Naive thymus-derived CD4-positive, alpha-beta T cell (primary cell): ENCODE results near the gene EPB41L1. TPM values are rescaled to one million over a fixed set of nuclear protein-coding genes. Genes with fewer than 3 reads are reported as not detected.
A peak's percentile ranks its signal among the peaks of the same experiment; 100 is the strongest.

ENCODE experiments used
- ATAC-seq: fragments of 150-1000 bp; cut with Tn5 transposase; 2 replicates; pipeline ENCODE4 v1.10.0; 2021; ENCODE audit warnings: mild to moderate bottlenecking, moderate library complexity
- CTCF ChIA-PET: fragments of 350-600 bp; sonication (Branson Sonifier 250); formaldehyde crosslinking; loops from one replicate; lab custom pipeline; 2021; ENCODE audit warnings: antibody characterized with exemption; lab: Charles Lee
- POLR2A ChIA-PET: fragments of 350-600 bp; sonication (Branson Sonifier 250); formaldehyde crosslinking; loops from one replicate; lab custom pipeline; 2021; ENCODE audit warnings: antibody characterized with exemption, inconsistent platforms; lab: Charles Lee
- DNase-seq, 9 donors: peaks; one replicate each; pipeline versions ENCODE4 v3.0.0 to v3.0.0-alpha.2; 2020 to 2022; ENCODE audit warnings: mixed read lengths in 1 of 9
- H3K27ac ChIP-seq: one replicate; pipeline ENCODE4 v1.7.0; 2013; ENCODE audit warnings: mild to moderate bottlenecking, low read depth, low read length, moderate library complexity
- H3K27me3 ChIP-seq, 2 donors: one replicate each; pipeline ENCODE4 v1.7.0; 2013; ENCODE audit warnings: low read length in 2 of 2, mild to moderate bottlenecking in 2 of 2, moderate library complexity in 2 of 2; ENCODE audit not compliant: control insufficient read depth in 2 of 2, insufficient read depth in 2 of 2
- H3K36me3 ChIP-seq, 3 experiments: 1 replicate in 2 of 3; 2 replicates in 1 of 3; pipeline ENCODE4 v1.7.0; 2013; ENCODE audit warnings: low read length in 3 of 3, mild to moderate bottlenecking in 3 of 3, moderate library complexity in 1 of 3; ENCODE audit not compliant: insufficient read depth in 3 of 3, control insufficient read depth in 2 of 3
- H3K4me1 ChIP-seq, 2 donors: one replicate each; pipeline ENCODE4 v1.7.0; 2013; ENCODE audit warnings: low read length in 2 of 2, mild to moderate bottlenecking in 2 of 2, moderate library complexity in 1 of 2; ENCODE audit not compliant: control insufficient read depth in 2 of 2, insufficient read depth in 2 of 2
- H3K4me3 ChIP-seq: 2 replicates; pipeline ENCODE4 v1.7.0; 2013; ENCODE audit warnings: mild to moderate bottlenecking, low read length
- H3K9me3 ChIP-seq, 3 experiments: 1 replicate in 2 of 3; 2 replicates in 1 of 3; pipeline ENCODE4 v1.7.0; 2013; ENCODE audit warnings: low read length in 3 of 3; ENCODE audit not compliant: control insufficient read depth in 2 of 3
- H3K27ac Mint-ChIP-seq, 9 donors: one replicate each; pipeline ENCODE4 v1.8.0; 2020 to 2022; ENCODE audit warnings: mixed read lengths in 9 of 9, mild to moderate bottlenecking in 8 of 9, moderate library complexity in 5 of 9, inconsistent platforms in 2 of 9
- H3K27me3 Mint-ChIP-seq, 5 donors: one replicate each; pipeline ENCODE4 v1.8.0; 2021 to 2022; ENCODE audit warnings: mixed read lengths in 5 of 5, mild to moderate bottlenecking in 1 of 5
- H3K36me3 Mint-ChIP-seq, 5 donors: one replicate each; pipeline ENCODE4 v1.8.0; 2020 to 2022; ENCODE audit warnings: mixed read lengths in 5 of 5, mild to moderate bottlenecking in 3 of 5, inconsistent platforms in 1 of 5
- H3K4me1 Mint-ChIP-seq, 7 donors: one replicate each; pipeline ENCODE4 v1.8.0; 2020 to 2022; ENCODE audit warnings: mixed read lengths in 7 of 7, mild to moderate bottlenecking in 3 of 7, inconsistent platforms in 1 of 7
- H3K4me3 Mint-ChIP-seq, 10 donors: one replicate each; pipeline ENCODE4 v1.8.0; 2020 to 2022; ENCODE audit warnings: mild to moderate bottlenecking in 10 of 10, mixed read lengths in 10 of 10, moderate library complexity in 6 of 10, inconsistent platforms in 2 of 10
- H3K9me3 Mint-ChIP-seq, 11 donors: one replicate each; pipeline ENCODE4 v1.8.0; 2020 to 2022; ENCODE audit warnings: mixed read lengths in 11 of 11, mild to moderate bottlenecking in 4 of 11, inconsistent platforms in 1 of 11, moderate library complexity in 1 of 11
- intact Hi-C, 2 donors: fragments of 100-400 bp; cut with micrococcal nuclease; formaldehyde crosslinking; loops; one replicate each; pipeline ENCODE4 v1.15.1; 2023
- polyA plus RNA-seq, 2 donors: library from polyadenylated mRNA; unstranded; fragments of 300-500 nt; fragmentation: Illumina TruSeq; gene quantifications; one replicate each; pipeline ENCODE4 v1.2.3, GENCODE V29; 2021
- total RNA-seq, 6 experiments: library from RNA in 5 of 6; stranded (reverse) in 5 of 6; gene quantifications; 1 replicate in 5 of 6; 2 replicates in 1 of 6; pipeline ENCODE4 v1.2.3 and lab custom pipeline; 2021 to 2026

Gene EPB41L1
- total and polyA plus RNA-seq, 7 experiments from 2014 or later = 0.05 to 0.81 (median 0.66) TPM; not detected in 2

DNA sequence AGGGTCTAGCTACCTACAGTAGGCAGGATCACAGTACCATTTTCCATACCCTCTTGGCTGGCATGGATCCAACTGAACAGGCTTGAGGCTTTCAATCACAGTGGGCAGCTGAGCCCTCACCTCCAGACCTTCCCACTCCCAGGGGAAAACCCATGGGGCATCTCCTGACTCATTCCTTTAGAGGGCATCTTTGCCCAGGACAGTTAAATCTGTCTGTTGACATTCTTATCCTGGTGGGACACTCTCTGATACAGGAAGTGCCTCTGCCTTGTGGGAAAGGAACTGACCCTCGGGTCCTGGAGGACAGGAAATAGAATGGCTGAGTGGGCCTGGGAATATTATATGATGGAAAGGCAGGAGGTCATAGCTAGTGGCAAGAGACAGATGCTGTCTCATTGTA lies 10.2 kb upstream of the EPB41L1 start:
- peaks cover 0 to 4% (median 0%) of the 10 kb centered on the region in 7 donors for H3K4me1 Mint-ChIP-seq
- POLR2A ChIA-PET = no interaction called here
- H3K36me3 Mint-ChIP-seq = no peaks in the 10 kb centered on the region
- no peak overlapping the region for H3K4me3 Mint-ChIP-seq
- ATAC-seq (no peak), DNase-seq (no peak)
- intact Hi-C loops = no loop called here
- H3K27me3 Mint-ChIP-seq = peaks cover 9 to 24% (median 17%) of the 10 kb centered on the region in 5 donors
- H3K4me3 ChIP-seq = no peak overlapping the region
- H3K4me1 ChIP-seq = no peaks in the 10 kb centered on the region
- no peak overlapping the region for H3K27ac Mint-ChIP-seq
- H3K27me3 ChIP-seq = peaks cover 0 to 3% of the 10 kb centered on the region in 2 donors
- no peaks in the 10 kb centered on the region for H3K9me3 Mint-ChIP-seq
- H3K36me3 ChIP-seq = no peaks in the 10 kb centered on the region
- CTCF ChIA-PET = interaction anchor here (0.6 to 2.9 kb wide), 2 partner anchors 149 to 464 kb away, joined by 3 to 9 read pairs; no protein-coding TSS in a partner anchor
- no peak overlapping the region for H3K27ac ChIP-seq
- H3K9me3 ChIP-seq = no peaks in the 10 kb centered on the region

DNA sequence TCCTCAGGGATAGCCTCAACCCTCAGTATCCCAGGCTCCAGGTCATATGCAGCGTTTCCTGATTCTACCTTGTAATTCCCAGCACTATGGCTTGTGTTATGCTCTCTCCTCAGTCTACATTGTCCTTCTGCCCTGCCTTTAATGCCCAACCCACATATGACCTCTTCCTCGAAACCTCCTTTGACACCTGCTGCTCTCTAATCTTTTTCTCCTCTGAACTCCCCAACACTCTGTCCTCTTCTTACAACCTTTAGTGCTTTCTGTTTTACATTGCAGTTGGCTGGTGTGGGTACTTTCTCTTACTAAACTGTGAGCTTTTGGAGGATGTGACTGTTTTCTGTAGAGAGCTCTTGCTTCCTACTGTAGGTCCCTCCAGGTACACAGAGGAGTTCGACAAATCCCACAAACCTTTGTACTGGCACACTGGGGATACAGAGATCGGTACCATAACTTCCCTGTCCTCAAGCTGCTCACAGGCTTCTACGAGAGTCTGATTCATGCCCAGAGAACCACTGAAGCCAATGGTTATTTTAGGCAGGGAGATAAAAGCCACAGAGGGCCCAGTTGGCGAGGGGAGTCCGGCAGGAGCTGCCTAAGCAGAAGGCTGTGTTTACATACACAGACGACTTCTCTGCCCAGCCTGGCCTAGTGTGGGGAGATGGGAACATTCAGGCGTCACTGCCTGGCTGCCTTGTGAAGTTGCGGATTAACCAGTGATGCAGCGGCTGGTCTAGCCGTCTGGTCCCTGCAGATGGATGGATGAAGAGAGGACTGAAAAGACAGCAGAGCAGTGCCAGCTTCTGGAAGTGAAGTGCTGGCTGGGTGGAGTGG lies 8.4 kb upstream of the EPB41L1 start:
- Histone ChIP-seq H3K27ac (no peak overlapping the region), H3K27me3 (no peaks in the 10 kb centered on the region), H3K36me3 (no peaks in the 10 kb centered on the region), H3K9me3 (no peaks in the 10 kb centered on the region), H3K4me1 (no peaks in the 10 kb centered on the region), H3K4me3 (no peak overlapping the region)
- no peak overlapping the region for H3K4me3 Mint-ChIP-seq
- no peaks in the 10 kb centered on the region for H3K9me3 Mint-ChIP-seq
- peaks cover 0 to 4% (median 0%) of the 10 kb centered on the region in 7 donors for H3K4me1 Mint-ChIP-seq
- ChIA-PET CTCF (no interaction called here), POLR2A (no interaction called here)
- no peaks in the 10 kb centered on the region for H3K36me3 Mint-ChIP-seq
- DNase-seq (no peak), ATAC-seq (no peak)
- peaks cover 9 to 24% (median 17%) of the 10 kb centered on the region in 5 donors for H3K27me3 Mint-ChIP-seq
- peak overlapping the region in 1 of 9 donors; percentile 9 for H3K27ac Mint-ChIP-seq
- intact Hi-C loops = no loop called here

DNA sequence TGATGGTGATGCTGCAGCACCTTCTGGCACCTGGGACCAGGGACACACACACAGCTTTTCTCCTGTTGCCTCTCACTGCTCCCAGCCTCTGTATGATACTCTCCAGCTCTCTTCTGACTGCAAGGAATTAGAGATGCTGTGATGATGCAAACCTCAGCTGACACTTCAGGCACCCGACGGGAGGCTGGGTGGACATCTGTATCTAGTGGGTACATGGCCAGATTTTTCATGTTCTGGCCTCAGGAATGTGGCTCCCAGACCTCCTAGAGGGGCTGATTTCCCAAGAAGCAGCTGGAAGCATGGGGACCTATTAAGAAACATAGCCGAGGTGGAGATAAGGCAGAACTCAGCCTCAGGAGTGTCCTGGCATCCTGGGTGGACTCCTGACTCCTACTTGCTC lies 6.8 kb upstream of the EPB41L1 start:
- DNase-seq (no peak), ATAC-seq (no peak)
- Histone ChIP-seq H3K36me3 (no peaks in the 10 kb centered on the region), H3K4me3 (no peak overlapping the region), H3K27me3 (no peaks in the 10 kb centered on the region), H3K4me1 (no peaks in the 10 kb centered on the region), H3K9me3 (no peaks in the 10 kb centered on the region), H3K27ac (no peak overlapping the region)
- no peaks in the 10 kb centered on the region for H3K36me3 Mint-ChIP-seq
- H3K27ac Mint-ChIP-seq = no peak overlapping the region
- H3K4me3 Mint-ChIP-seq = no peak overlapping the region
- H3K4me1 Mint-ChIP-seq = peaks cover 0 to 4% (median 0%) of the 10 kb centered on the region in 7 donors
- ChIA-PET CTCF (no interaction called here), POLR2A (no interaction called here)
- intact Hi-C loops = no loop called here
- H3K9me3 Mint-ChIP-seq = no peaks in the 10 kb centered on the region
- peaks cover 10 to 26% (median 18%) of the 10 kb centered on the region in 5 donors for H3K27me3 Mint-ChIP-seq

DNA sequence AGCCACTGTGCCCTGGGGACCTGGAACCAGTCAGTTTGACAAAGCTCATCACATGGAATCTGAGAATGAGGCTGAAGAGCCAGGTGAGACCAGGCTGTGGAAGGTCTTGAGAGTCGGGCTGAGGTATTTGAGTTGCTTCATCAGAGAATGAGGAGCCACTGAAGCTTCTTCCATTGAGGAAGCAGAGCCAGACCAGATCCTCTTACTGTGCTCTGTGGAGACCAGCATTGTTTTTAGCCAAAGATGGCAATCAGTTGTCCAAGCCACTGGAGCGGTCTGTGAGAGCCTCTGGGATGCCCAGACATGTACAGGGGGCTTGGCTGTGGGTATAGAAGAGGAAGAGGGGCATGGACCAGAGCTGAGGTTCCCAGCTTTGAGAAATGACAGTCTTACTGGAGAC lies 6.1 kb upstream of the EPB41L1 start:
- H3K36me3 ChIP-seq = no peaks in the 10 kb centered on the region
- no peaks in the 10 kb centered on the region for H3K9me3 Mint-ChIP-seq
- H3K9me3 ChIP-seq = no peaks in the 10 kb centered on the region
- no peaks in the 10 kb centered on the region for H3K36me3 Mint-ChIP-seq
- no peak overlapping the region for H3K27ac Mint-ChIP-seq
- no peaks in the 10 kb centered on the region for H3K4me1 ChIP-seq
- CTCF ChIA-PET = interaction anchor here (1.3 kb wide), 1 partner anchor 155 kb away, joined by 4 read pairs; no protein-coding TSS in a partner anchor
- peaks cover 10 to 34% (median 20%) of the 10 kb centered on the region in 5 donors for H3K27me3 Mint-ChIP-seq
- ATAC-seq (no peak), DNase-seq (no peak)
- no peaks in the 10 kb centered on the region for H3K27me3 ChIP-seq
- H3K4me1 Mint-ChIP-seq = peaks cover 0 to 4% (median 0%) of the 10 kb centered on the region in 7 donors
- H3K4me3 Mint-ChIP-seq = no peak overlapping the region
- no peak overlapping the region for H3K4me3 ChIP-seq
- POLR2A ChIA-PET = no interaction called here
- H3K27ac ChIP-seq = no peak overlapping the region
- intact Hi-C loops = no loop called here

DNA sequence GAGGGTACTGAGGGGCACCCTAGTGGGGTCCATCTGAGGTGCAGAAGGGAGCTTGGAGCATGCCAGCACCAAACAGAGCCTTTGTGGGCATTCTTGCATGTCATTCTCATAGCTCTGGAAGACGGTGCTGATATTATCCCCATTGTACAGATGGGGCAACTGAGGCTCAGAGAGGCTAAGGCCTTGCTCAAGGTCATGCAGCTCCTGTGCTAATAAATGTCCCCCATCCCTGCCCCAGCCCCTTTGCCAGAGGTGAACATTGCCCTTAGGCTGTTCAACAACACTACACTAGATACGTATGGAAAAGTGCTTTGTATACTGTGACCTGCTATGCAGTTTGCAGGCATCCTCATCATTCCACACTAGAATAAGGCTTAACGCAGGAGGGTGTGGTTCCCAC lies 5.5 kb upstream of the EPB41L1 start:
- intact Hi-C loops = no loop called here
- H3K4me1 Mint-ChIP-seq = peaks cover 0 to 4% (median 0%) of the 10 kb centered on the region in 7 donors
- no peaks in the 10 kb centered on the region for H3K9me3 Mint-ChIP-seq
- H3K36me3 Mint-ChIP-seq = no peaks in the 10 kb centered on the region
- peaks cover 10 to 38% (median 24%) of the 10 kb centered on the region in 5 donors for H3K27me3 Mint-ChIP-seq
- H3K4me3 Mint-ChIP-seq = no peak overlapping the region
- ATAC-seq (no peak), DNase-seq (no peak)
- no peaks in the 10 kb centered on the region for H3K4me1 ChIP-seq
- H3K27ac ChIP-seq = no peak overlapping the region
- CTCF ChIA-PET = interaction anchor here (1.3 kb wide), 1 partner anchor 156 kb away, joined by 4 read pairs; no protein-coding TSS in a partner anchor
- no peaks in the 10 kb centered on the region for H3K9me3 ChIP-seq
- no peaks in the 10 kb centered on the region for H3K36me3 ChIP-seq
- H3K27ac Mint-ChIP-seq = no peak overlapping the region
- H3K27me3 ChIP-seq = no peaks in the 10 kb centered on the region
- no peak overlapping the region for H3K4me3 ChIP-seq
- POLR2A ChIA-PET = no interaction called here

DNA sequence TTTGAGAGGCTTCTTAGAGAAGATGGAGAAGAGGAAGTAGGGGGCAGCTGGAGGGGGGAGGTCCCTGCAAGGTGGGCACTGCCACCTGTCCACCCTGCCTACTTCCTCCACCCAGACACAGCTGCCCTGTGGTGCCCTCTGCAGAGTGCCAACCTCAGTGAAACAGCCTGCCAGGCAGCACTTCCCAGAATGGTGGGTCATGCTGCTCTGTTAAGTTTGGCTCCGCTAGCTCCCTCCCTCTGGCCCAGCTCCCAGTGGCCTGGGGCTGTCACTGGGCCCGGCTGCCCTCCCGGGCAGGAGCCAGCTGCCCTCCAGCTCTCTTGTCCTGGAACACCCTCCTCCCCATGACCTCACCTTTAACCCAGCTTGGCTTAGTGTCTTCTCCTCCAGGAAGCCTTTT lies 5.1 kb upstream of the EPB41L1 start:
- Mint-ChIP-seq H3K4me1 (peaks cover 0 to 4% (median 0%) of the 10 kb centered on the region in 7 donors), H3K27ac (no peak overlapping the region), H3K9me3 (no peaks in the 10 kb centered on the region), H3K27me3 (peaks cover 5 to 33% (median 23%) of the 10 kb centered on the region in 5 donors), H3K36me3 (no peaks in the 10 kb centered on the region), H3K4me3 (no peak overlapping the region)
- Histone ChIP-seq H3K27me3 (no peaks in the 10 kb centered on the region), H3K4me1 (no peaks in the 10 kb centered on the region), H3K4me3 (no peak overlapping the region), H3K27ac (no peak overlapping the region), H3K9me3 (no peaks in the 10 kb centered on the region), H3K36me3 (no peaks in the 10 kb centered on the region)
- intact Hi-C loops = no loop called here
- POLR2A ChIA-PET = no interaction called here
- CTCF ChIA-PET = interaction anchor here (1.3 kb wide), 1 partner anchor 156 kb away, joined by 4 read pairs; no protein-coding TSS in a partner anchor
- ATAC-seq (no peak), DNase-seq (no peak)
